Gastrocnemius medialis (tissue), 4 donors: ENCODE data around the gene PCDH11Y.
"Not testable (repeated sequence)": the region's sequence is repeated elsewhere in the genome, so short reads cannot be mapped to it uniquely, and the experiment has no call there.

ENCODE experiments used
- POLR2A ChIP-seq, 2 donors: fragments of 450-650 bp; IDR thresholded peaks; one replicate each; pipeline ENCODE4 v1.6.1; 2017; ENCODE audit warnings: antibody characterized with exemption in 2 of 2, mild to moderate bottlenecking in 2 of 2, moderate library complexity in 2 of 2
- TF ChIP-seq, protein P1 (sequence below), 5 experiments: fragments of 450-650 bp in 3 of 5; fragments of 200-600 bp in 2 of 5; sonication (generic) in 2 of 5; IDR thresholded peaks in 4 of 5; conservative IDR thresholded peaks in 1 of 5; 1 replicate in 4 of 5; 2 replicates in 1 of 5; pipeline ENCODE4 v1.5.1; 2016 to 2019; ENCODE audit warnings: antibody characterized with exemption in 5 of 5, mild to moderate bottlenecking in 3 of 5, moderate library complexity in 3 of 5

DNA sequence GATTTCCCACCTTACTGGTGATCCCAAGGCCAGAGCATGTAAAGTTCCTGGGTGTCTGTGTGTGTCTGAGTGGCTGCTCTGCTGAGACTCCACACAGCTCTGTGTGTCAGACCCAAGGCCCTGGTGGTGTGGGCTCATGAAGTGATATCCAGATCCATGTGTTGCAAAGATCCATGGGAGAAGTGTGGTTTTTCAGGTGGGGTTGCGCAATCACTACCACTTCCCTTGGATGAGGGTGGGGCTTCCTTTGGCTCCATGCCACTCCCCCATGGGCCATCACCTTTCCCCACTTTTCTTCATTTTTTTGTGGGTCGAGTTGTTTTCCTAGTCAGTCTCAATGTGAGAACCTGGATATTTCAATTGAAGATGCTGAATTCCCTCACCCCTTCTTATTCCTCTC is 182.9 kb downstream of the PCDH11Y start:
- TF ChIP-seq, protein P1, sequence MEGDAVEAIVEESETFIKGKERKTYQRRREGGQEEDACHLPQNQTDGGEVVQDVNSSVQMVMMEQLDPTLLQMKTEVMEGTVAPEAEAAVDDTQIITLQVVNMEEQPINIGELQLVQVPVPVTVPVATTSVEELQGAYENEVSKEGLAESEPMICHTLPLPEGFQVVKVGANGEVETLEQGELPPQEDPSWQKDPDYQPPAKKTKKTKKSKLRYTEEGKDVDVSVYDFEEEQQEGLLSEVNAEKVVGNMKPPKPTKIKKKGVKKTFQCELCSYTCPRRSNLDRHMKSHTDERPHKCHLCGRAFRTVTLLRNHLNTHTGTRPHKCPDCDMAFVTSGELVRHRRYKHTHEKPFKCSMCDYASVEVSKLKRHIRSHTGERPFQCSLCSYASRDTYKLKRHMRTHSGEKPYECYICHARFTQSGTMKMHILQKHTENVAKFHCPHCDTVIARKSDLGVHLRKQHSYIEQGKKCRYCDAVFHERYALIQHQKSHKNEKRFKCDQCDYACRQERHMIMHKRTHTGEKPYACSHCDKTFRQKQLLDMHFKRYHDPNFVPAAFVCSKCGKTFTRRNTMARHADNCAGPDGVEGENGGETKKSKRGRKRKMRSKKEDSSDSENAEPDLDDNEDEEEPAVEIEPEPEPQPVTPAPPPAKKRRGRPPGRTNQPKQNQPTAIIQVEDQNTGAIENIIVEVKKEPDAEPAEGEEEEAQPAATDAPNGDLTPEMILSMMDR (IDR thresholded peaks at IDR 0.05 in 4 of 5, conservative IDR thresholded peaks at IDR 0.05 in 1 of 5): not testable (repeated sequence)
- TF ChIP-seq POLR2A (IDR thresholded peaks at IDR 0.05): not testable (repeated sequence)
